SU-DHL-6 (cell line): ENCODE data around the gene COL13A1.

Experiments
- H2AFZ ChIP-seq: fragments of 200-600 bp; sonication (generic); 2 replicates; pipeline ENCODE4 v1.6.1; 2014; ENCODE audit warnings: low read depth, mild to moderate bottlenecking, moderate library complexity, mixed read lengths, antibody characterized with exemption, low read length; ENCODE audit not compliant: severe bottlenecking
- H3F3A ChIP-seq: fragments of 200-600 bp; shearing (Covaris generic); 2 replicates; pipeline ENCODE4 v1.6.0; 2016; ENCODE audit warnings: antibody characterized with exemption, mild to moderate bottlenecking; ENCODE audit not compliant: insufficient read depth
- H3K27ac ChIP-seq: fragments of 200-600 bp; sonication (generic); 2 replicates; pipeline ENCODE4 v1.5.1; 2016; ENCODE audit warnings: low read depth, mild to moderate bottlenecking, low read length, moderate library complexity, mixed read lengths
- H3K27me3 ChIP-seq: fragments of 200-600 bp; sonication (generic), shearing (Covaris generic); 2 replicates; pipeline ENCODE4 v1.6.0; 2014; ENCODE audit warnings: mild to moderate bottlenecking, low read length
- H3K36me3 ChIP-seq: fragments of 200-600 bp; sonication (generic); 2 replicates; pipeline ENCODE4 v1.6.1; 2014; ENCODE audit warnings: mild to moderate bottlenecking, low read length, mixed read lengths
- H3K4me2 ChIP-seq: fragments of 300-600, 200-600 bp; shearing (Covaris generic), sonication (generic); 2 replicates; pipeline ENCODE4 v1.6.0; 2014; ENCODE audit warnings: low read length, low read depth, mild to moderate bottlenecking; ENCODE audit not compliant: poor library complexity, severe bottlenecking
- H3K4me3 ChIP-seq: fragments of 200-600 bp; sonication (generic); 2 replicates; pipeline ENCODE4 v1.5.1; 2014; ENCODE audit warnings: antibody characterized with exemption, low read length, mild to moderate bottlenecking, mixed read lengths; ENCODE audit not compliant: insufficient read depth, poor library complexity, severe bottlenecking
- H3K79me2 ChIP-seq: fragments of 200-600 bp; sonication (generic); 2 replicates; pipeline ENCODE4 v1.6.1; 2014; ENCODE audit warnings: mild to moderate bottlenecking, low read length, moderate library complexity; ENCODE audit not compliant: insufficient read depth
- H3K9ac ChIP-seq: fragments of 200-600 bp; sonication (generic); 2 replicates; pipeline ENCODE4 v1.7.0; 2014; ENCODE audit warnings: mild to moderate bottlenecking, low read length
- H3K9me2 ChIP-seq: fragments of 200-600 bp; sonication (generic); replicated peaks from 2 replicates; pipeline ENCODE4 v1.6.1; 2014; ENCODE audit warnings: low read length; ENCODE audit not compliant: insufficient read depth
- H3K9me3 ChIP-seq: fragments of 200-600 bp; sonication (generic); 2 replicates; pipeline ENCODE4 v1.6.1; 2014; ENCODE audit warnings: low read length, mixed read lengths; ENCODE audit not compliant: insufficient read depth
- H4K20me1 ChIP-seq: fragments of 200-600 bp; sonication (generic); 2 replicates; pipeline ENCODE4 v1.6.1; 2014; ENCODE audit warnings: low read depth, mild to moderate bottlenecking, antibody characterized with exemption, low read length, moderate library complexity, mixed read lengths
- CTCF ChIP-seq: fragments of 200-600 bp; sonication (generic); IDR thresholded peaks from one replicate; pipeline ENCODE4 v1.5.1; 2017; ENCODE audit warnings: antibody characterized with exemption, mild to moderate bottlenecking, low read length, moderate library complexity; ENCODE audit not compliant: insufficient read depth, poor library complexity, severe bottlenecking
- EZH2phosphoT487 ChIP-seq: fragments of 200-600 bp; sonication (generic), shearing (Covaris generic); conservative IDR thresholded peaks from 2 replicates; pipeline ENCODE4 v1.6.1; 2018; ENCODE audit warnings: mild to moderate bottlenecking, antibody characterized with exemption, low read length, moderate library complexity, mixed read lengths

The COL13A1 gene

GRCh38 chr10:69835233-69835632 lies 33.5 kb downstream of the COL13A1 start:
- no peak overlapping the region for H3K27ac ChIP-seq

GRCh38 chr10:69835875-69836730 lies 34.4 kb downstream of the COL13A1 start:
- H3K27ac ChIP-seq = no peak overlapping the region
- no peaks in the 10 kb centered on the region for H3K27me3 ChIP-seq
- H3K9me2 ChIP-seq = no peaks in the 10 kb centered on the region
- H3K79me2 ChIP-seq = no peaks in the 10 kb centered on the region
- no peak overlapping the region for H3K4me2 ChIP-seq
- H3K9me3 ChIP-seq = no peaks in the 10 kb centered on the region
- no peaks in the 10 kb centered on the region for H3K36me3 ChIP-seq
- TF ChIP-seq EZH2phosphoT487 (no peak), CTCF (no peak)
- H2AFZ ChIP-seq = no peak overlapping the region
- H4K20me1 ChIP-seq = no peaks in the 10 kb centered on the region
- no peaks in the 10 kb centered on the region for H3F3A ChIP-seq
- H3K9ac ChIP-seq = no peak overlapping the region
- H3K4me3 ChIP-seq = no peak overlapping the region

More at GRCh38 chr10:69835233-69835632, 33.5 kb downstream of the COL13A1 start:
- H3K9ac ChIP-seq = no peak overlapping the region
- H3K27me3 ChIP-seq = no peaks in the 10 kb centered on the region
- no peaks in the 10 kb centered on the region for H4K20me1 ChIP-seq
- no peaks in the 10 kb centered on the region for H3K79me2 ChIP-seq
- H3K36me3 ChIP-seq = no peaks in the 10 kb centered on the region
- no peaks in the 10 kb centered on the region for H3K9me2 ChIP-seq
- H3F3A ChIP-seq = no peaks in the 10 kb centered on the region
- H3K9me3 ChIP-seq = no peaks in the 10 kb centered on the region
- no peak for TF ChIP-seq CTCF
- no peak for TF ChIP-seq EZH2phosphoT487
- H3K4me2 ChIP-seq = no peak overlapping the region
- no peak overlapping the region for H3K4me3 ChIP-seq
- no peak overlapping the region for H2AFZ ChIP-seq

GRCh38 chr10:69836731-69837030 lies 35.0 kb downstream of the COL13A1 start:
- Histone ChIP-seq H3K4me2 (no peak overlapping the region), H4K20me1 (no peaks in the 10 kb centered on the region), H3K79me2 (no peaks in the 10 kb centered on the region), H3K9ac (no peak overlapping the region), H3K27me3 (no peaks in the 10 kb centered on the region), H3F3A (no peaks in the 10 kb centered on the region), H3K4me3 (no peak overlapping the region), H3K36me3 (no peaks in the 10 kb centered on the region), H3K9me3 (no peaks in the 10 kb centered on the region), H3K27ac (no peak overlapping the region), H3K9me2 (no peaks in the 10 kb centered on the region), H2AFZ (no peak overlapping the region)
- TF ChIP-seq EZH2phosphoT487 (no peak), CTCF (no peak)
